LNCAP (cell line): Measurements from ENCODE around the gene TGFBR2.

Experiments
- TF ChIP-seq, protein P1 (sequence below): fragments of 450-650 bp; IDR thresholded peaks from 2 replicates; pipeline ENCODE4 v1.5.1; 2017; ENCODE audit warnings: mild to moderate bottlenecking

Gene TGFBR2

DNA sequence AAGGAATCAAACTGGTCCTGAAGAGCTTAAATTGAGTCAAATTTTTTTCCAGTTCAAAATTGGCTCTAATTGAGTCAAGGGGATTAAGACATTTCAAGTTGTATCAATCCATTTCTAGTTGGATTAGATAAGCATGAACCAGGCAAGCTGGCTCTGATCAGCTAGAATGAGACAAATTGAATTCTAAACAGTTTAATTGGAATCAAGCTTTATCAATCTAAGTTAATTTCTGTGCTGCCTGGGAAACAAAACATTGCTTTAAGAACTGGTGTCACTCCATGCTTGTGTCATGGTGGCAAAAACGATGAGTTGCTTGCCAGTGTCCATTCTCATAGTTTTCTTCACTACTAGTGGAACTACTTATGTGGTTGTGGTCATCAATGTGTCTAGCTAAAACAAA lies 116.8 kb downstream of the TGFBR2 start:
- TF ChIP-seq, protein P1, sequence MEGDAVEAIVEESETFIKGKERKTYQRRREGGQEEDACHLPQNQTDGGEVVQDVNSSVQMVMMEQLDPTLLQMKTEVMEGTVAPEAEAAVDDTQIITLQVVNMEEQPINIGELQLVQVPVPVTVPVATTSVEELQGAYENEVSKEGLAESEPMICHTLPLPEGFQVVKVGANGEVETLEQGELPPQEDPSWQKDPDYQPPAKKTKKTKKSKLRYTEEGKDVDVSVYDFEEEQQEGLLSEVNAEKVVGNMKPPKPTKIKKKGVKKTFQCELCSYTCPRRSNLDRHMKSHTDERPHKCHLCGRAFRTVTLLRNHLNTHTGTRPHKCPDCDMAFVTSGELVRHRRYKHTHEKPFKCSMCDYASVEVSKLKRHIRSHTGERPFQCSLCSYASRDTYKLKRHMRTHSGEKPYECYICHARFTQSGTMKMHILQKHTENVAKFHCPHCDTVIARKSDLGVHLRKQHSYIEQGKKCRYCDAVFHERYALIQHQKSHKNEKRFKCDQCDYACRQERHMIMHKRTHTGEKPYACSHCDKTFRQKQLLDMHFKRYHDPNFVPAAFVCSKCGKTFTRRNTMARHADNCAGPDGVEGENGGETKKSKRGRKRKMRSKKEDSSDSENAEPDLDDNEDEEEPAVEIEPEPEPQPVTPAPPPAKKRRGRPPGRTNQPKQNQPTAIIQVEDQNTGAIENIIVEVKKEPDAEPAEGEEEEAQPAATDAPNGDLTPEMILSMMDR, result no peak

DNA sequence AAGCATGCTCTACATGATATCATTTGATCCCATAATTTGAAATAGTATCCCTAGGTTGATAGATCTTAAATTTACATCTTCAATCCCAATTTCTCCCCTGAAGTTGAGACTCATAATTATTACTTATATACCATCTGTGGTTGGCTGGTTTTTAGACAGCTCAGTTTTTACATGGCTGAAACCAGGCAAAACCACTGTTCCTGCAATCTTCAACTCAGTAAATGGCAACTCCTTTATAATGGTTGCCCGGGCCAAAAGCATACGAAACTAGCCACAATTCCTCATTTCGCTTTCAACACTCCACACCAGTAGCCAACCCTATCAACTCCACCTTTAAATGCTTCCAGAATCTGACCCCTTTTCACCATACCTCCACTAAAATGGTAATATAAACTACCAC lies 118.5 kb downstream of the TGFBR2 start:
- TF ChIP-seq, protein P1, result no peak

DNA sequence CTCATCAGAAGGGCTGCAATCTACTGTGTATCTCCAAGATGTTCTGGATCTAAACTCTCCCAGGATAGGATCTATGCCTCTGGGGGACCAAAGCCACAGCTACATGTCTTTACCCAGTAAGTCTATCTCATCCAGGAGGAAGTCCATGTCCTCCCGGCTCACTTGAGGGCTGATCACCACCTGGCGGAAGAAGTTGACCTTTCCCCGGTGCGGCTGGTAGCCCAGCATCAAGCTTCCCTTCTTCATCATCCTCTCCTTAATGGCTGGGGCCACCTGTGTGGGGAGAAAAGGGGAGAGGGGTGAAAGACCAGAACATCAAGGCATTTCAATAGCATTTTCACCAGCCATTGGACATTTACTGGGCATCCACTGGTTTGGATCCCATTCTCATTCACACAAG lies 121.7 kb downstream of the TGFBR2 start:
- TF ChIP-seq, protein P1, result no peak

DNA sequence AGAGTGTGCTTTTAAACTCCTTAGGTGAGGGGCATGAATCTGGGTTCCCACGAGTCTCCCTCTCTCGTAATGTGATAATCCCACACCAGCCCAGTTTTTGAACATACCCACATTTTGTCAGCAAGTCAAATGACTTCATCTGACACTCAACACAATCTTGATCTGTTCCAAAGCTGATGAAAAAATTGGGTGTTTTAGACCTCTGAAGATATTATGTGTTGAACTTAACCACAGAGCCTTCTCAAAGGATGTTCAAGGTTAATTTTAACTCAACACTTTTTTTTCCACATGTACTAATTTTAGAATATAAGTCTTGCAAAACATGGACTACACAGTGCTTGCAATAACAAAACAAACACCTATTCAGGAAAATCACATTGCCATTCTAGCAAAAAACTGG lies 123.1 kb downstream of the TGFBR2 start:
- TF ChIP-seq, protein P1, result no peak

DNA sequence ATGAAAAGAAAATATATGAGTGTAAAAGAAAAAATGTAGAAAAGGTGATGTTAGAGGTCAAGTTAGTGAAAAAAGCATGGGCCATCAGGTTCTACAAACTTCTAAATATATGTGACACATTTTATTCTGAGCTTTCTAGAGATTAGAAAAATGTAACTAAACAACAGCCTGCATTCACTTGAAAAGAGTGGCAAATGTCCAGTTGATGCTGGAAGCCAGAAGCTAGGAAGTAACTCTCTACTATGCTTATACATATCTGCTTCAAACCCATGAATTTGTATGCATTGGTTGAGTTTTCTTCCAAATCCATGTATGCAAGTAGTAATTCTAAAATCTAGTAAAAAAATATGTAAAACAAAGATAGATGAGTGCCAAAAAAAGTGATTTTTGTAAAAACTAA lies 123.5 kb downstream of the TGFBR2 start:
- TF ChIP-seq, protein P1, result no peak

DNA sequence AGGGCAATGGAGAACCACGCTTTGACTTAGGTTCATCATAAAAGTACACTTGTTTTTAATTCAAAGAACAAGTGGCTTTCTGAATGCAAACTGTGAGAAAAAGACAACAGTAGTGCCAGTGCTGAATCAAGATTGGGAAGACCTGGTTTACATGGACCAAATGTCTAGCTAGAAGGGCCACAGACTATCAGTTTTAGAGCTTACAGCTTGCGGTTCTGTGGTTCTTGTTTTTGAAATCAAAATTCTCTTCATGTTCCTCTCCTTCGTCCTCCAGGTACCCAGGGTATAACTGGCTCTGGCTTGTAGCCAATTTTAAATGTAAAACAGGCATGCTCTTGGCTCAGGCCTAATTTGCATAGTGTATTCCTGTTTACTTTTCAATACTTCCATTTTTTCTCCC lies 124.6 kb downstream of the TGFBR2 start:
- TF ChIP-seq, protein P1, result no peak

DNA sequence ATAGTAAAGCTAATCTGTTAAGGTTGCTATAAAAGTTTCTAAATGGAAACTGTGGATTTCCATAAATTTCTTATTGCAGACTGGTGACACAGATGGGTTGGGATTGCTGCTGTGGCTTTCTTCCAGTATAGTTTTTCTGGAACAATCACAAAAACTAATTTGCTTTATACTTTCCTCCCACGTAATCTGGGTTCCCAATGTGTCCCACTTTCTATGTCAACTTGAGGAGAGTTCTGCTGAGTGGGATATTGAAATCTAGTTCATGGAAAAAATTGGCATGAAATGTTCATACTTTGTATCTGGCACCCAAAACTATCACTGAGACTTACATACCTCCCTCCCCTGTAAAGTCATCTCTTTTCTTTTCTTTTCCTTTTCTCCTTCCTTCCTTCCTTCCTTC lies 126.8 kb downstream of the TGFBR2 start:
- TF ChIP-seq, protein P1, result no peak

DNA sequence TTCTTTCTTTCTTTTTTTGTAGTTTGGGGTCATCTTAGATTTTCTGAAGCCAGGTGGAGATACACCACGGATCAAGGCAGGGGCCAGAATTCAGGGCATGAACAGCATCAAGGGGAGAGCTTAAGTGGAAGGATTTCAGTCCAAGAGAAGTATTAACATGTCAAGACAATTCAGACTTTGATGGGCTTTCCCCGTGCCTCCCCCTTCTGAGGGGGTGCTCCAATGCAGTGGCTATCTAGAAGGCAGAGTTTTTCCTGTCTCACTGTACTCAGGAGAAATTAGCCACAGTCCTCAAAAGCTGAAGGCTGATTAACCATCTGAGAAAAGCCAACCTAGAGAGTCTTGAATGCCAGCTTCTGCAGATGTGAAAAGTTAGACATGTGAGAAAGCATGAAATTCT lies 127.3 kb downstream of the TGFBR2 start:
- TF ChIP-seq, protein P1, result no peak
